Cardiac muscle cell (in vitro differentiated cells and primary cell): ENCODE measurements around the gene HSFX3. TPM values are rescaled to one million over a fixed set of nuclear protein-coding genes. Genes with fewer than 3 reads are reported as not detected.

Source experiments
- DNase-seq, 2 donors: peaks; one replicate each; pipeline versions ENCODE4 v3.0.0 to v3.0.0-alpha.2; 2010 to 2017; ENCODE audit warnings: low read depth in 1 of 2, low spot score in 1 of 2
- H3K27ac ChIP-seq: fragments of 200-600 bp; sonication (generic); 2 replicates; pipeline ENCODE4 v1.5.1; 2016
- H3K27me3 ChIP-seq: fragments of 200-600 bp; sonication (generic); 2 replicates; pipeline ENCODE4 v1.6.0; 2016; ENCODE audit warnings: control low read depth
- H3K36me3 ChIP-seq: fragments of 200-600 bp; sonication (generic); 2 replicates; pipeline ENCODE4 v1.5.1; 2016; ENCODE audit warnings: control low read depth
- H3K4me1 ChIP-seq: fragments of 200-600 bp; sonication (generic); 2 replicates; pipeline ENCODE4 v1.8.1; 2017; ENCODE audit warnings: low read depth, mild to moderate bottlenecking, mixed run types
- H3K4me3 ChIP-seq: fragments of 200-600 bp; sonication (generic); 2 replicates; pipeline ENCODE4 v1.5.1; 2016; ENCODE audit warnings: mild to moderate bottlenecking
- H3K9me3 ChIP-seq: fragments of 200-600 bp; sonication (generic); 2 replicates; pipeline ENCODE4 v1.5.1; 2017; ENCODE audit warnings: low read depth, mild to moderate bottlenecking, control low read depth
- CTCF ChIP-seq: IDR thresholded peaks from 2 replicates; pipeline ENCODE4 v1.5.1; 2012; ENCODE audit warnings: low read depth, mild to moderate bottlenecking, low read length
- polyA plus RNA-seq: library from polyadenylated mRNA; unstranded; fragments of >200 nt; fragmentation: Nextera tagmentation; extraction: Ambion mirVana; gene quantifications from 2 replicates; pipeline ENCODE4 v1.2.1, GENCODE V29; 2016
- total RNA-seq: library from RNA; depleted of rRNA; stranded (reverse); fragments of >200 nt; gene quantifications from 2 replicates; pipeline ENCODE4 v1.2.3, GENCODE V29; 2016

HSFX3 gene
- total and polyA plus RNA-seq, 2 experiments from 2014 or later = not detected

DNA sequence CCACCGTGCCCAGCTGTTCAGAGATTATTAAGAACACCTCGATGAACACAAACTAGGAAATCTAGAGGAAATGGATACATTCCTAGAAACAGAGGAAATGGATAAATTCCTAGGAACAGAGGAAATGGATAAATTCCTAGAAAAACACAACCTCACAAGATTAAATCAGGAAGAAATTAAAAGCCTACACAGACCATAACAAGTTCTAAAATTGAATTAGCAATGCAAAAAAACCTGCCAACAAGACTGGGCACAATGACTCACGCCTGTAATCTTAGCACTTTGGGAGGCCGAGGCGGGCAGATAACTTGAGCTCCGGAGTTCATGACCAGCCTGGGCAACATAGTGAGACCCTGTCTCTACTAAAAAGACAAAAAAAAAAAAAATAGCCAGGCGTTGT, 31.5 kb downstream of the HSFX3 start:
- Histone ChIP-seq H3K27me3 (no peaks in the 10 kb centered on the region), H3K27ac (no peak overlapping the region), H3K9me3 (no peaks in the 10 kb centered on the region), H3K4me3 (no peak overlapping the region), H3K4me1 (no peaks in the 10 kb centered on the region), H3K36me3 (no peaks in the 10 kb centered on the region)
- TF ChIP-seq CTCF = no peak
- no peak for DNase-seq

DNA sequence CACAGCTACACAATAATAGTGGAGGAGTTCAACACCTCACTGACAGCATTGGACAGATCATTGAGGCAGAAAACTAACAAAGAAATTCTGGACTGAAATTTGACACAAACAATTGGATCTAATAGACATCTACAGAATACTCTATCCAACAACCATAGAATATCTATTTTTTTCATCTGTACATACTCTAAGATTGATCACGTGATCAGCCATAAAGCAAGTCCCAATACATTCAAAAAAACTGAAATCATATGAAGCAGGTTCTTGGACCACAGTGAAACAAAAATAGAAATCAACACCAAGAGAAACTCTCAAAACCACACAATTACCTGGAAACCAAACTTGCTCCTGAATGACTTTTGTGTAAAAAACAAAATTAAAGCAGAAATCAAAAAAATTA, 32.4 kb downstream of the HSFX3 start:
- no peak for TF ChIP-seq CTCF
- H3K4me3 ChIP-seq = no peak overlapping the region
- H3K27ac ChIP-seq = no peak overlapping the region
- no peaks in the 10 kb centered on the region for H3K27me3 ChIP-seq
- no peaks in the 10 kb centered on the region for H3K36me3 ChIP-seq
- DNase-seq = no peak
- H3K9me3 ChIP-seq = no peaks in the 10 kb centered on the region
- no peaks in the 10 kb centered on the region for H3K4me1 ChIP-seq

DNA sequence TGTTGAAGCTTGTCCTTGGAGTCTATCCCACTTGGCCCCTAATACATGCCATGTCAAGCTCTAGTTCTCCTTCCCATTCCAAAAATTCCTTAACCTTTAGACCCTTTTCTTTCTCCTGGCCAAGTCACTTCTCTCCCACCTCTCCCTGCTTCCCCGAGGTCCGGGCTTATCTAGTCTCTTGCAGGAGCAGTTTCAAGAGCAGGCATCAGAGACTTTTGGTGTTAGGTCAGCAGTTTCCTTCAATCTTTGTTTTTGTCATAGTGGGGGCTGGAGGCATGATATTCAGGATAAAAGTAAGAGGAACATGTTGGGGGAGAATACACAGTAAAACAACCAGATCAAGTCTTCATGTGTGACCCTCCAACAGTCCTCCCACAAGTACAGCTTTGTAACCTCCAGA, 33.1 kb downstream of the HSFX3 start:
- no peak for TF ChIP-seq CTCF
- no peaks in the 10 kb centered on the region for H3K36me3 ChIP-seq
- H3K4me1 ChIP-seq = no peaks in the 10 kb centered on the region
- H3K27me3 ChIP-seq = no peaks in the 10 kb centered on the region
- no peak overlapping the region for H3K27ac ChIP-seq
- no peak for DNase-seq
- H3K9me3 ChIP-seq = no peaks in the 10 kb centered on the region
- no peak overlapping the region for H3K4me3 ChIP-seq

- H3K4me1 ChIP-seq = no peaks in the 10 kb centered on the region
- no peaks in the 10 kb centered on the region for H3K27me3 ChIP-seq
- DNase-seq = no peak
- no peak overlapping the region for H3K4me3 ChIP-seq
- no peaks in the 10 kb centered on the region for H3K9me3 ChIP-seq
- no peaks in the 10 kb centered on the region for H3K36me3 ChIP-seq
- no peak for TF ChIP-seq CTCF
- H3K27ac ChIP-seq = no peak overlapping the region
Measured at GRCh38 chrX:149515954-149516602, 33.6 kb downstream of the HSFX3 start.

DNA sequence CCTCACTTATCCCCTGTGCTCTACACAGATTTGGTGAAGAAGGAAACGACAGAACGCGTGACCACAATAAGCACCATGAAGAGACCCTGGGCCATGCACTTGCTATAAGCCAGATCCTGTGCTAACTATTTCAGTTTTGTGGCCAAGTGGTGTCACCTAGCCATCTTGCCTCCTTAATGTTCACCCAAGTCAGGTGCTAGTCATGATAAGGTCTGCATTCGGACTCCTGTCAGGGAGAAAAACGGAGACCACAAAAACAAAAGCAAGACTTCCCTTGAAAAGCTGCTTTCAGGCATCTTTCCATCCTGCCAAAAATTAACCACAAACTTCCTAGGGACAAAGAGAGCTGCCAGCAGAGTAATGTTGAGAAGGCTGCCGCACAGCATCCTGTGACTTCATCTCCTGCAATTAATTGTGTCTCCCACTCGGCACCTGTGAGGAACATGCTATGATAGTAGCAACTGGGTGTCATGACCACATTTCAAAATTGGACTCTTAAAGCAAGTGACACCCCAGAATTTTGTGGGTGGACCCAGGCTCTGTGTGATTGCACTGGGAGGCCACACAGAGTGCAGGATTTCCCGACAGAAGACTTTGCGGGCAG, 35.8 kb downstream of the HSFX3 start:
- DNase-seq = peak in 1 of 2 donors; percentile 70

More for the DNA sequence above, 35.8 kb downstream of the HSFX3 start:
- Histone ChIP-seq H3K36me3 (no peaks in the 10 kb centered on the region), H3K9me3 (no peaks in the 10 kb centered on the region), H3K4me3 (no peak overlapping the region), H3K27ac (no peak overlapping the region), H3K4me1 (no peaks in the 10 kb centered on the region), H3K27me3 (no peaks in the 10 kb centered on the region)
- TF ChIP-seq CTCF = no peak
